GM19240 (cell line): Measurements from ENCODE around the gene PRKAG1.
"Not testable (repeated sequence)": the region's sequence is repeated elsewhere in the genome, so short reads cannot be mapped to it uniquely, and the experiment has no call there.

ENCODE experiments used
- DNase-seq: peaks from one replicate; pipeline ENCODE4 v3.0.0; 2011; ENCODE audit warnings: low spot score; ENCODE audit not compliant: insufficient read length

PRKAG1 gene

GRCh38 chr12:49018261-49019119 is at the start of gene PRKAG1:
TSS of gene PRKAG1 (minus strand) at chr12:49018776. CDS start at chr12:49018740, 36 bp downstream.
- peak; percentile 99 for DNase-seq

- no peak for DNase-seq
Observed at GRCh38 chr12:49066120-49066519, 47.5 kb upstream of the PRKAG1 start.

- no peak for DNase-seq
Observed at GRCh38 chr12:49064767-49065152, 46.2 kb upstream of the PRKAG1 start.

GRCh38 chr12:49061916-49062315 is 43.3 kb upstream of the PRKAG1 start:
- DNase-seq: not testable (repeated sequence)

GRCh38 chr12:49061157-49061650 is 42.6 kb upstream of the PRKAG1 start:
- DNase-seq: no peak

- DNase-seq: peak; percentile 84
Observed at GRCh38 chr12:49060237-49061156, 41.9 kb upstream of the PRKAG1 start, which contains the start of gene KMT2D. TSS of gene KMT2D (minus strand) at chr12:49060794. CDS start at chr12:49055324, 5,470 bp downstream.

- DNase-seq: no peak
Observed at GRCh38 chr12:49059299-49060171, 41.0 kb upstream of the PRKAG1 start.

- DNase-seq: no peak
Observed at GRCh38 chr12:49059045-49059298, 40.4 kb upstream of the PRKAG1 start.

GRCh38 chr12:49058366-49059044 is 39.9 kb upstream of the PRKAG1 start:
- no peak for DNase-seq

- no peak for DNase-seq
Observed at GRCh38 chr12:49057888-49058287, 39.3 kb upstream of the PRKAG1 start.

GRCh38 chr12:49055978-49056754 is 37.6 kb upstream of the PRKAG1 start:
- DNase-seq: peak; percentile 94

GRCh38 chr12:49055092-49055491 is 36.5 kb upstream of the PRKAG1 start:
- DNase-seq: no peak

GRCh38 chr12:49054524-49054923 is 35.9 kb upstream of the PRKAG1 start:
- DNase-seq: no peak

- no peak for DNase-seq
Observed at GRCh38 chr12:49054096-49054495, 35.5 kb upstream of the PRKAG1 start.

- no peak for DNase-seq
Observed at GRCh38 chr12:49052451-49053208, 34.1 kb upstream of the PRKAG1 start.

GRCh38 chr12:49051777-49052438 is 33.3 kb upstream of the PRKAG1 start:
- no peak for DNase-seq

GRCh38 chr12:49051373-49051764 is 32.8 kb upstream of the PRKAG1 start:
- no peak for DNase-seq

- DNase-seq: no peak
Observed at GRCh38 chr12:49050507-49051372, 32.2 kb upstream of the PRKAG1 start.
